ENCODE results near the gene CTXND1.
A peak's percentile ranks its signal among the peaks of the same experiment; 100 is the strongest.
"Not testable (repeated sequence)": the region's sequence is repeated elsewhere in the genome, so short reads cannot be mapped to it uniquely, and the experiment has no call there.

The CTXND1 gene

GRCh38 chr15:80252121-80252518 lies at the start of gene CTXND1:
TSS of gene CTXND1 (minus strand) at chr15:80252213. CDS start at chr15:80201949, 50,264 bp downstream.
- DNase-seq (ENCODE audit: low read depth in 1 of 2, low spot score in 1 of 2) = no peak
- no peak for TF ChIP-seq JUND (IDR thresholded peaks at IDR 0.05; ENCODE audit: low read depth)
- in situ Hi-C loops (cut with HindIII; ENCODE audit: low pct_unique_long_range_greater_than_20kb, low sequenced_read_pairs) = no loop called here

DNA sequence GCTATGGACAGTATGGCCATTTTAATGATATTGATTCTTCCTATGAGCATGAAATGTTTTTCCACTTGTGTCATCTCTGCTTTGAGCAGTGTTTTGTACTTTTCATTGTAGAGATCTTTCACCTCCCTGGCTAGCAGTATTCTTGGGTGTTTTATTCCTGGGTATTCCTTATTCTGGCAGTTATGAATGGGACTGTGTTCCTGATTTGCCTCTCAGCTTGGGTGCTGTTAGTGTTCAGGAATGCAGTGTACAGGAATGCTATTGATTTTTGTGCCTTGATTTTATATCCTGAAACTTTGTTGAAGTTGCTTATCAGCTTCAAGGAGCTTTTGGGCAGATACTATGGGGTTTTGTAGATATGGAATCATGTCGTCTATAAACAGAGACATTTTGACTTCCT lies 49.5 kb upstream of the CTXND1 start:
- no peak for DNase-seq (ENCODE audit: low read depth in 1 of 2, low spot score in 1 of 2)
- TF ChIP-seq JUND (IDR thresholded peaks at IDR 0.05; ENCODE audit: low read depth) = no peak
- in situ Hi-C loops (cut with HindIII; ENCODE audit: low pct_unique_long_range_greater_than_20kb, low sequenced_read_pairs) = no loop called here

DNA sequence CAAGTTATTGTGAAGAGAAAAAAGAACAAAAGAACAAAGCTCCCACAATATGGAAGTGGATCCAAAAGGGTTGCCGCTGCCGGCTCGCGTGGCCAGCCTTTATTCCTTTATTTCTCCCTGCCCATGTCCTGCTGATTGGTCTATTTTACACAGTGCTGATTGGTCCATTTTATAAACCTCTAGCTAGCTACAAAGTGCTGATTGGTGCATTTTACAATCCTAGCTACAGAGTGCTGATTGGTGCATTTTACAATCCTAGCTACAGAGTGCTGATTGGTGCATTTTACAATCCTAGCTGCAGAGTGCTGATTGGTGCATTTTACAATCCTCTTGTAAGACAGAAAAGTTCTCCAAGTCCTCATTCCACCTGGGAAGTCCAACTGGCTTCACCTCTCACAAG lies 43.8 kb upstream of the CTXND1 start:
- DNase-seq (ENCODE audit: low read depth in 1 of 2, low spot score in 1 of 2); in situ Hi-C loops (cut with HindIII; ENCODE audit: low pct_unique_long_range_greater_than_20kb, low sequenced_read_pairs): not testable (repeated sequence)

GRCh38 chr15:80292079-80292478 lies 40.1 kb upstream of the CTXND1 start:
- in situ Hi-C loops (cut with HindIII; ENCODE audit: low pct_unique_long_range_greater_than_20kb, low sequenced_read_pairs) = no loop called here
- no peak for TF ChIP-seq JUND (IDR thresholded peaks at IDR 0.05; ENCODE audit: low read depth)
- DNase-seq (ENCODE audit: low read depth in 1 of 2, low spot score in 1 of 2) = no peak

DNA sequence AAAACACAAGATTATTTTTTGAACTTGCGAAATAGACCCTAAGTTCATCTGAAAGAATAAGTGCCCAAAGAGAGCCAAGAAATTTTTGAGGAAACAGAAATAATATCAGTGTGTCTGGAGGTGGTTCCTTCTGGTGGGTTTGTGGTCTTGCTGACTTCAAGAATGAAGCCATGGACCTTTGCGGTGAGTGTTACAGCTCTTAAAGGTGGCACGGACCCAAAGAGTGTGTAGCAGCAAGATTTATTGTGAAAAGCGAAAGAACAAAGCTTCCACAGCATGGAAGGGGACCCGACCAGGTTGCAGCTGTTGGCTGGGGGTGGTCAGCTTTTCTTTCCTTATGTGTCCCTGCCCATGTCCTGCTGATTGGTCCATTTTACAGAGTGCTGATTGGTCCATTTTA lies 38.9 kb upstream of the CTXND1 start:
- in situ Hi-C loops (cut with HindIII; ENCODE audit: low pct_unique_long_range_greater_than_20kb, low sequenced_read_pairs); DNase-seq (ENCODE audit: low read depth in 1 of 2, low spot score in 1 of 2): not testable (repeated sequence)

DNA sequence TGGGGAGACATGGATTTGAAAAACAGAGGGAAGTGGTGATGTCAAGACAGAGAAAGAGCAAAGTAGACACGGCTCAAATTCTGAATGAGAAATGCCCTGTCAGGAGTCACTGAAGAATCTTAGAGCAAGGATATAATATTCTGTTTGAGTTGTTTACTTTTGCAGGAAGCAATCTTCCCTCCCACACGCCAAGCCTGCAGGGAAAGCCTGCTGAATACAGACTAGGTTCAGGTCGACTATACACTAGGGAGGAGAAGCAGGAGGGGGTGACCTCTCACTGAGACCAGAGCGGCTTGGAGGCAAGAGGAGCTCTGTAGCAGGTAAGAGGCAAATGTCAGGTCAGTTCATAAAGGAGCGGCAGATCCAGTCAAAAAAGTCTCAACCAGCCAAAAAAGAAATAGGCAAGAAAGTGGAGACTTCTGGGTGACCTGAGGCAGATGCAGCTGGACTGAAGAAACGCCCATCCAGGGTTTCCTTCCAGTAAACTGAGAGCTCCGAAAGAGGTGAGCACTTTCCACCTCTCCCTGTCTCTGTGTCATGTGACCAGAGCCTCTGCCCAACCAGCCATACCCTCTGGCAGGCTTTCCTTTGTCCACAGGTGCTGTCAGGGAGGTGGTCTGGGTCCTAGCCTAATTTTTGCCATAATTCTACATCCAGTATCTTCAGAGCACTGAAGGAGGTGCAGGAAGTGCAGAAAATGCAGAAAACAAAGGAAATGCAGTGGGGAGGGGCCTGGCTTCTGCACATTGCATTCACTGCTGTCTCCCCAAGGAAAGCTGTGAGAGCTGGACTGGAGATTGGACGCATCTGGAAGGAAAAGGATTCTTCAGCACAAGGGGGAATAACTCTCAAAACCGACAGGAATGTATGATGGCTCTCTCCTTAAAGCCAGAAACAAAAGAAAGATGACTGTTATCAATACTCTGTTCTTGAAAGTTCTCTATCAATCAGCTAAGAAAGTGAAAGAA lies 37.8 kb upstream of the CTXND1 start:
- peak in 1 of 2 experiments; percentile 9 for DNase-seq (ENCODE audit: low read depth in 1 of 2, low spot score in 1 of 2)
- TF ChIP-seq JUND (IDR thresholded peaks at IDR 0.05; ENCODE audit: low read depth) = no peak
- in situ Hi-C loops (cut with HindIII; ENCODE audit: low pct_unique_long_range_greater_than_20kb, low sequenced_read_pairs) = no loop called here

DNA sequence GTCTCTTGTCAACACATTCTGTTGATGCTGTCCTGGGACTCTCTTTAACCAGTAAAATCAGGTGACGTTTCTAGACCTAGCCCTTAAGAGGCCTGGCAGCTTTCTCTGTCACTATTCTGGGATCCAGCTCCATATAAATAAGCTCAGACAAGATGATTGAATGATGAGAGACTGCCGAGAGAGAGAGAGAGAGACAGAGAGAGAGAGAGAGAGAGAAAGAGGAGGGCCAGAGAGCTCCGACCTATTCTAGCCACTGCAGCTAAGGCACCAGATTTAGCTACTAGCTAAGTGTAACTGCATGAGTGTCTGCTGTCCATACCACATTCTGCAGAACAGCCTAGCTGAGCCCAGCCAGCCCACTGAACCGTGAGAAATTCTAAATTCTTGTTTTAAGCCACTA lies 36.1 kb upstream of the CTXND1 start:
- TF ChIP-seq JUND (IDR thresholded peaks at IDR 0.05; ENCODE audit: low read depth) = no peak
- DNase-seq (ENCODE audit: low read depth in 1 of 2, low spot score in 1 of 2) = no peak
- in situ Hi-C loops (cut with HindIII; ENCODE audit: low pct_unique_long_range_greater_than_20kb, low sequenced_read_pairs) = no loop called here

DNA sequence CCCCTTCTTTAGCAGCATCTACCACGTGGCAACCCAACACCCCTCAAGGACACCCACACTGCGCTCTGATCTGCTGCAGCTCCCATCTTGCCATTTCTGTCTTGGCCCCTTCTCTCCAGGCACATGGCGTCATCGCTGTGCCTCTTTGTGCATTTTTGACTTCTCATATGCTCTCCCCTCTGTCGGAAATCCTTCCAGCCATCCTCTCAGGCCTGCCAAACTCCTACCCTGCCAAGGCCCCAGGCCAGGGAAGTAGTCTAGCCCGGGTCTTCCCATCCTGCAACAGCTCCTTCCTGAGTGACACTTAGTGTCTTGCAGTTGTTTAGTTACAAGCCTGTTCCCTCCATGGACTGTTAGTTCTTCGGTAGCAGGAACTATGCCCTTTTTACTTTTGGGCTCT lies 34.0 kb upstream of the CTXND1 start:
- no peak for DNase-seq (ENCODE audit: low read depth in 1 of 2, low spot score in 1 of 2)
- in situ Hi-C loops (cut with HindIII; ENCODE audit: low pct_unique_long_range_greater_than_20kb, low sequenced_read_pairs) = no loop called here
- no peak for TF ChIP-seq JUND (IDR thresholded peaks at IDR 0.05; ENCODE audit: low read depth)

GRCh38 chr15:80285379-80285778 lies 33.4 kb upstream of the CTXND1 start:
- DNase-seq (ENCODE audit: low read depth in 1 of 2, low spot score in 1 of 2) = no peak
- in situ Hi-C loops (cut with HindIII; ENCODE audit: low pct_unique_long_range_greater_than_20kb, low sequenced_read_pairs) = no loop called here
- TF ChIP-seq JUND (IDR thresholded peaks at IDR 0.05; ENCODE audit: low read depth) = no peak

DNA sequence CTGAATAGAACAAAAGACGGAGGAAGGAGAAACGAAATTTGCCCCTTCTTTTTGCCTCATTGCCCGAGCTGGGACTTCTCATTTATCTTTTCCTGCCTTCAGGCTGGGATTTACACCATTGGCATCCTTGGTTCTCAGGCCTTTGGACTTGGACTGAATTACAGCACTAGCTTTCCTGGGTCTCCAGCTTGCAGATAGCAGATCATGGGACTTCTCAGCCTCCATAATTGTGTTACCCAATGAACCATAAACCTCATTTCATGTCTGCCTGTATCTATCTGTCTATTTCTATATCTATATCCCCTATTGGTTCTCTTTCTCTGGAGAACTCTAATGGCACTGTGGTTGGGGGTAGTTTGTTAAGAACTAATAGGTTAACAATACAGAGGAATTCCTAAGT lies 31.5 kb upstream of the CTXND1 start:
- DNase-seq (ENCODE audit: low read depth in 1 of 2, low spot score in 1 of 2) = no peak
- no peak for TF ChIP-seq JUND (IDR thresholded peaks at IDR 0.05; ENCODE audit: low read depth)
- in situ Hi-C loops (cut with HindIII; ENCODE audit: low pct_unique_long_range_greater_than_20kb, low sequenced_read_pairs) = no loop called here

DNA sequence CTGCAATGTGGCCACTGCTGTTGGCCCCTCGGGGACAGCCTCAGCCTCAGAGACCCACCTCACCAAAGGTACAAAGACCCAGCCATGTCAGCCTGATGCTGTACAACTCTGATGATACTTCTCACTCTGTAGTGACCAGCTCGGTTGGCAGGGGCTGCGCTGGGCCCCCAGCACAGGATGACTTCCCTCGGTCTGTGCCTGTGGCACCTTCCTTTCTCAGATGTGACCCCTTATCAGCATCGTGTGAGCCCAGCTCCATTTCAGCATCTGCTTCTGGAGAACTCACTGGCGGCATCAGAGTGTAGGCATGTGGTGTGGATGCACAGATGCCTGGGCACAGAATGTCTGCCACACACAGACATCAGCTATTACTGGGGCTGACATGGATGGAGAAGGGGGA lies 25.1 kb upstream of the CTXND1 start:
- no peak for DNase-seq (ENCODE audit: low read depth in 1 of 2, low spot score in 1 of 2)
- TF ChIP-seq JUND (IDR thresholded peaks at IDR 0.05; ENCODE audit: low read depth) = no peak
- in situ Hi-C loops (cut with HindIII; ENCODE audit: low pct_unique_long_range_greater_than_20kb, low sequenced_read_pairs) = no loop called here

DNA sequence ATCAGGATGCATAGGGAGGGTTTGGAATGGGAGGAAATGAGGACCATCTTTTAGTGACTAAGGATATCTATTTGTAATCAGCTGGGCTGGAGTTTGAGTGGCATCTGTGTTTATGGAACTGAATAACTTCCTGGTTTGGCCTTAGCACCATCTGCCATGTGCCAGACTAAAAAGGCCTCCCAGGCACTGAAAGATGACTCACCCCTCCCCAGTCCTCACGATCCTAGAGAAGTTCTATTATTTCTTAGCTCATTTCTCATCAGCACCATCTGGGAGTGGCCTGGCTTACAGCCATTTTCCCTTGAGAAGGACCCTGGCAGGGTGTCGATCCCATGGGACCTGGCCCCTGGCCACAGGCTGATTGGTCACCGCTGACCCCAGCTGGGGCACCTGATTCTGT lies 23.9 kb upstream of the CTXND1 start:
- TF ChIP-seq JUND (IDR thresholded peaks at IDR 0.05; ENCODE audit: low read depth) = no peak
- no peak for DNase-seq (ENCODE audit: low read depth in 1 of 2, low spot score in 1 of 2)
- in situ Hi-C loops (cut with HindIII; ENCODE audit: low pct_unique_long_range_greater_than_20kb, low sequenced_read_pairs) = no loop called here

DNA sequence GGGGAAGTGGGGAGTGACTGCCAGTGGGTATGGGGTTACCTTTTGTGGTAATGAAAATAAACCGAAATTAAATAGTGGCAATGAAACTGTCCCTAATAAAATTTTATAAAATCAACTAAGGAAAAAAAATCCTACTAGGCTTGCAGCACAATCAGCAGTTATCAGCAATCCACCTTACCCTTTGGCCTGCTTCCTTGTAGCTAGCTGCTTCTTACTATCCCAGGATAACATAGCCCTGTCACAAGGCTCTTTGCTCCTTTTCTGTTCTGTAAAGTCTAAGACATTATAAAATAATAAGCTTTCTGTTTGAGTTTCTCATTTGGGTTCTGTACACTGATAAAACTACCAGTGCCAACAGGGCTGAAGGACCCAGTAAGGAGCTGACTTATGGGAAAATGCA lies 23.0 kb upstream of the CTXND1 start:
- DNase-seq (ENCODE audit: low read depth in 1 of 2, low spot score in 1 of 2) = no peak
- in situ Hi-C loops (cut with HindIII; ENCODE audit: low pct_unique_long_range_greater_than_20kb, low sequenced_read_pairs) = no loop called here
- no peak for TF ChIP-seq JUND (IDR thresholded peaks at IDR 0.05; ENCODE audit: low read depth)

DNA sequence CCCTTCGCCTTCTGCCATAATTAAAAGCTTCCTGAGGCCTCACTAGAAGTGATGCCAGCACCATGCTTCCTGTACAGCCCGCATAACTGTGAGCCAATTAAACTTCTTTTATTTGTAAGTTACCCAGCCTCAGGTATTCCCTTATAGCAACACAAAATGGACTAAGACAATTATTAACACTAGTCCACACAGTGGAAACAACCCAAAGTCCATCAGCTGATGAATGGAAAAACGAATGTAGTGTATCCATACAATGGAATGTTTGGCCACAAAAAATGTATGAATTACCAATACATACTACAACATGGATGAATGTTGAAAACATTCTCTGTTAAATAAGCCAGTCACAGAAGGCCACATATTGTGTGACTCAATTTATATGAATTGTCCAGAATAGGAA lies 22.5 kb upstream of the CTXND1 start:
- in situ Hi-C loops (cut with HindIII; ENCODE audit: low pct_unique_long_range_greater_than_20kb, low sequenced_read_pairs) = no loop called here
- no peak for DNase-seq (ENCODE audit: low read depth in 1 of 2, low spot score in 1 of 2)
- TF ChIP-seq JUND (IDR thresholded peaks at IDR 0.05; ENCODE audit: low read depth) = no peak

Data from T47D (cell line).